NOMO-1 (cell line): ENCODE measurements around the gene CDH23.
A peak's percentile ranks its signal among the peaks of the same experiment; 100 is the strongest.

ENCODE experiments used
- DNase-seq, 2 experiments: peaks; one replicate each; lab custom pipeline; 2025; ENCODE audit not compliant: unreplicated experiment in 2 of 2; lab: John Stamatoyannopoulos, UW

Gene CDH23

GRCh38 chr10:71692598-71693306 is 296.0 kb downstream of the CDH23 start:
- DNase-seq = no peak

GRCh38 chr10:71693377-71693776 is 296.7 kb downstream of the CDH23 start:
- DNase-seq = no peak

GRCh38 chr10:71694039-71694501 is 297.4 kb downstream of the CDH23 start:
- DNase-seq = no peak

- peak; percentile 94 to 96 for DNase-seq
Measured at GRCh38 chr10:71694567-71694968, 297.8 kb downstream of the CDH23 start.

- DNase-seq = no peak
Measured at GRCh38 chr10:71695502-71696476, 299.1 kb downstream of the CDH23 start.

- peak; percentile 18 to 45 for DNase-seq
Measured at GRCh38 chr10:71696628-71697326, 300.1 kb downstream of the CDH23 start.

- no peak for DNase-seq
Measured at GRCh38 chr10:71697938-71698709, 301.4 kb downstream of the CDH23 start.

GRCh38 chr10:71698737-71699136 is 302.0 kb downstream of the CDH23 start:
- DNase-seq = no peak

- DNase-seq = no peak
Measured at GRCh38 chr10:71700731-71701368, 304.1 kb downstream of the CDH23 start.

GRCh38 chr10:71701496-71702132 is 304.9 kb downstream of the CDH23 start:
- DNase-seq = peak in 1 of 2 experiments; percentile 16

GRCh38 chr10:71703577-71703976 is 306.9 kb downstream of the CDH23 start:
- DNase-seq = no peak

- DNase-seq = no peak
Measured at GRCh38 chr10:71704816-71705215, 308.1 kb downstream of the CDH23 start.

- no peak for DNase-seq
Measured at GRCh38 chr10:71705582-71705981, 308.9 kb downstream of the CDH23 start.

- DNase-seq = no peak
Measured at GRCh38 chr10:71706216-71707121, 309.7 kb downstream of the CDH23 start.

- DNase-seq = no peak
Measured at GRCh38 chr10:71707240-71707789, 310.6 kb downstream of the CDH23 start.

GRCh38 chr10:71708301-71708703 is 311.6 kb downstream of the CDH23 start:
- peak in 1 of 2 experiments; percentile 23 for DNase-seq

- no peak for DNase-seq
Measured at GRCh38 chr10:71708897-71709882, 312.5 kb downstream of the CDH23 start.
